HEK293 (cell line): ENCODE results near the gene GPR153.

Experiments
- CTCF ChIP-seq: fragments of 450-650 bp; formaldehyde crosslinking; IDR thresholded peaks from 2 replicates; pipeline ENCODE4 v1.5.1; 2016; ENCODE audit warnings: missing biosample characterization, missing genetic modification characterization
- HIC1 ChIP-seq: fragments of 450-650 bp; formaldehyde crosslinking; IDR thresholded peaks from 2 replicates; pipeline ENCODE4 v1.5.1; 2016; ENCODE audit warnings: missing biosample characterization, missing genetic modification characterization
- KLF8 ChIP-seq: fragments of 450-650 bp; formaldehyde crosslinking; IDR thresholded peaks from 2 replicates; pipeline ENCODE4 v1.5.1; 2016; ENCODE audit warnings: missing biosample characterization, missing genetic modification characterization
- PRDM2 ChIP-seq: fragments of 450-650 bp; formaldehyde crosslinking; IDR thresholded peaks from 2 replicates; pipeline ENCODE4 v1.5.1; 2016; ENCODE audit warnings: missing biosample characterization, missing genetic modification characterization, borderline replicate concordance
- PRDM4 ChIP-seq: fragments of 450-650 bp; formaldehyde crosslinking; IDR thresholded peaks from 2 replicates; pipeline ENCODE4 v1.5.1; 2017; ENCODE audit warnings: missing biosample characterization, missing genetic modification characterization
- SALL2 ChIP-seq: fragments of 450-650 bp; formaldehyde crosslinking; IDR thresholded peaks from 2 replicates; pipeline ENCODE4 v1.5.0; 2017; ENCODE audit warnings: missing biosample characterization, mild to moderate bottlenecking, missing genetic modification characterization, borderline replicate concordance
- ZNF132 ChIP-seq: fragments of 450-650 bp; formaldehyde crosslinking; IDR thresholded peaks from 2 replicates; pipeline ENCODE4 v1.5.1; 2017; ENCODE audit warnings: missing biosample characterization, missing genetic modification characterization, borderline replicate concordance
- ZNF138 ChIP-seq: fragments of 450-650 bp; formaldehyde crosslinking; IDR thresholded peaks from 2 replicates; pipeline ENCODE4 v1.5.1; 2016; ENCODE audit warnings: missing biosample characterization, missing genetic modification characterization, borderline replicate concordance
- ZNF169 ChIP-seq: fragments of 450-650 bp; formaldehyde crosslinking; IDR thresholded peaks from 2 replicates; pipeline ENCODE4 v1.5.1; 2016; ENCODE audit warnings: missing biosample characterization, missing genetic modification characterization
- ZNF174 ChIP-seq: fragments of 450-650 bp; formaldehyde crosslinking; IDR thresholded peaks from 2 replicates; pipeline ENCODE4 v1.5.0; 2017; ENCODE audit warnings: missing biosample characterization, mild to moderate bottlenecking, missing genetic modification characterization
- ZNF175 ChIP-seq: fragments of 450-650 bp; formaldehyde crosslinking; IDR thresholded peaks from 2 replicates; pipeline ENCODE4 v1.5.1; 2016; ENCODE audit warnings: missing biosample characterization, missing genetic modification characterization
- ZNF18 ChIP-seq: fragments of 450-650 bp; formaldehyde crosslinking; IDR thresholded peaks from 2 replicates; pipeline ENCODE4 v1.5.1; 2016; ENCODE audit warnings: missing biosample characterization, missing genetic modification characterization
- ZNF266 ChIP-seq: fragments of 450-650 bp; formaldehyde crosslinking; IDR thresholded peaks from 2 replicates; pipeline ENCODE4 v1.5.1; 2016; ENCODE audit warnings: missing biosample characterization, missing genetic modification characterization, low read depth
- ZNF274 ChIP-seq, 2 experiments: fragments of 200-500 bp in 1 of 2; fragments of 450-650 bp in 1 of 2; sonication (Bioruptor generic) in 1 of 2; formaldehyde crosslinking in 1 of 2; IDR thresholded peaks; 2 replicates each; pipeline versions ENCODE4 v1.5.1 to v1.6.1; 2014 to 2016; ENCODE audit warnings: borderline replicate concordance in 1 of 2, inconsistent platforms in 1 of 2, low read length in 1 of 2, missing biosample characterization in 1 of 2, missing genetic modification characterization in 1 of 2
- ZNF510 ChIP-seq: fragments of 450-650 bp; formaldehyde crosslinking; IDR thresholded peaks from 2 replicates; pipeline ENCODE4 v1.5.1; 2018; ENCODE audit warnings: mild to moderate bottlenecking, missing genetic modification characterization, missing biosample characterization; ENCODE audit not compliant: insufficient replicate concordance
- ZNF521 ChIP-seq: fragments of 450-650 bp; formaldehyde crosslinking; IDR thresholded peaks from 2 replicates; pipeline ENCODE4 v1.5.1; 2017; ENCODE audit warnings: missing biosample characterization, mild to moderate bottlenecking, missing genetic modification characterization
- ZNF624 ChIP-seq: fragments of 450-650 bp; formaldehyde crosslinking; IDR thresholded peaks from 2 replicates; pipeline ENCODE4 v1.5.1; 2017; ENCODE audit warnings: missing biosample characterization, missing genetic modification characterization
- ZNF626 ChIP-seq: fragments of 450-650 bp; sonication (Bioruptor Pico); formaldehyde crosslinking; IDR thresholded peaks from 2 replicates; pipeline ENCODE4 v1.5.1; 2018; ENCODE audit warnings: missing biosample characterization, missing genetic modification characterization, inconsistent platforms
- ZNF660 ChIP-seq: fragments of 450-650 bp; IDR thresholded peaks from 2 replicates; pipeline ENCODE4 v1.5.1; 2018; ENCODE audit warnings: missing biosample characterization, mild to moderate bottlenecking, missing genetic modification characterization
- ZNF792 ChIP-seq: fragments of 450-650 bp; formaldehyde crosslinking; IDR thresholded peaks from 2 replicates; pipeline ENCODE4 v1.5.1; 2016; ENCODE audit warnings: missing biosample characterization, missing genetic modification characterization
- ZSCAN16 ChIP-seq: fragments of 450-650 bp; formaldehyde crosslinking; IDR thresholded peaks from 2 replicates; pipeline ENCODE4 v1.5.1; 2016; ENCODE audit warnings: missing biosample characterization, missing genetic modification characterization
- ZSCAN5A ChIP-seq: fragments of 450-650 bp; formaldehyde crosslinking; IDR thresholded peaks from 2 replicates; pipeline ENCODE4 v1.5.1; 2016; ENCODE audit warnings: missing biosample characterization, missing genetic modification characterization

GPR153 gene

GRCh38 chr1:6199298-6200187 lies 61.4 kb downstream of the GPR153 start, which contains the start of gene RPL22 (continued):
- TF ChIP-seq ZNF132 (no peak), ZNF660 (tag by site-specific recombination) (peak; percentile 93), KLF8 (peak; percentile 96), ZNF138 (tag by site-specific recombination) (no peak), ZNF169 (tag by site-specific recombination) (no peak), ZNF18 (no peak), ZNF266 (tag by site-specific recombination) (no peak), ZSCAN5A (0 out of 2 replicates have a peak, but pooled peaks have one; percentile 17), ZSCAN16 (tag by site-specific recombination) (no peak), CTCF (tag by site-specific recombination) (no peak), PRDM2 (tag by site-specific recombination) (no peak), ZNF510 (no peak), ZNF175 (tag by site-specific recombination) (no peak), ZNF174 (no peak), ZNF626 (tag by site-specific recombination) (no peak), ZNF521 (tag by site-specific recombination) (no peak), ZNF792 (tag by site-specific recombination) (no peak), SALL2 (no peak), HIC1 (tag by site-specific recombination) (no peak), ZNF274 (IDR thresholded peaks at IDR 0.05; ENCODE audit: low read length) (no peak), ZNF274 (tag by site-specific recombination; IDR thresholded peaks at IDR 0.05; ENCODE audit: borderline replicate concordance) (no peak), ZNF624 (tag by site-specific recombination) (no peak), PRDM4 (tag by site-specific recombination) (no peak)
